HG02623 (cell line): ENCODE measurements around the gene ZNF784.

ENCODE experiments used
- ATAC-seq: cut with Tn5 transposase; IDR thresholded peaks from one replicate; pipeline ENCODE4 v1.9.1; 2021; ENCODE audit warnings: moderate library complexity; ENCODE audit not compliant: unreplicated experiment

The ZNF784 gene

GRCh38 chr19:55624109-55625003 lies at the start of gene ZNF784:
Gene ZNF784 (minus strand): TSS chr19:55624566. CDS start chr19:55624561, 5 bp downstream.
- ATAC-seq, result peak; percentile 64

- ATAC-seq, result no peak
These were observed 49.5 kb upstream of the ZNF784 start for GRCh38 chr19:55673889-55674288.

GRCh38 chr19:55673465-55673864 lies 49.1 kb upstream of the ZNF784 start:
- ATAC-seq, result no peak

- no peak for ATAC-seq
These were observed 48.1 kb upstream of the ZNF784 start for GRCh38 chr19:55672418-55672817.

GRCh38 chr19:55671054-55671378 lies 46.6 kb upstream of the ZNF784 start:
- ATAC-seq, result no peak

- no peak for ATAC-seq
These were observed 46.1 kb upstream of the ZNF784 start for GRCh38 chr19:55670280-55671053.

GRCh38 chr19:55669418-55670279 lies 45.3 kb upstream of the ZNF784 start:
- ATAC-seq, result no peak

- ATAC-seq, result no peak
These were observed 44.4 kb upstream of the ZNF784 start for GRCh38 chr19:55668603-55669348.

- ATAC-seq, result no peak
These were observed 43.6 kb upstream of the ZNF784 start for GRCh38 chr19:55667958-55668357.

GRCh38 chr19:55667511-55667910 lies 43.1 kb upstream of the ZNF784 start:
- ATAC-seq, result no peak

- ATAC-seq, result no peak
These were observed 42.6 kb upstream of the ZNF784 start for GRCh38 chr19:55667006-55667381.

- no peak for ATAC-seq
These were observed 42.1 kb upstream of the ZNF784 start for GRCh38 chr19:55666343-55667005.

- ATAC-seq, result no peak
These were observed 39.6 kb upstream of the ZNF784 start for GRCh38 chr19:55663846-55664536.

GRCh38 chr19:55661826-55662225 lies 37.5 kb upstream of the ZNF784 start:
- ATAC-seq, result no peak

GRCh38 chr19:55660991-55661390 lies 36.6 kb upstream of the ZNF784 start:
- no peak for ATAC-seq

- ATAC-seq, result no peak
These were observed 36.0 kb upstream of the ZNF784 start for GRCh38 chr19:55660404-55660803.

GRCh38 chr19:55659822-55660221 lies 35.5 kb upstream of the ZNF784 start:
- ATAC-seq, result no peak

GRCh38 chr19:55658846-55659459 lies 34.6 kb upstream of the ZNF784 start:
- ATAC-seq, result no peak
